ENCODE results near the gene GRIP1. TPM values are rescaled to one million over a fixed set of nuclear protein-coding genes. Genes with fewer than 3 reads are reported as not detected.
A peak's percentile ranks its signal among the peaks of the same experiment; 100 is the strongest.

The GRIP1 gene
- total and polyA plus RNA-seq, 2 of the 4 experiments (the other 2 are of a cell fraction): under 0.01 to 0.07 TPM

DNA sequence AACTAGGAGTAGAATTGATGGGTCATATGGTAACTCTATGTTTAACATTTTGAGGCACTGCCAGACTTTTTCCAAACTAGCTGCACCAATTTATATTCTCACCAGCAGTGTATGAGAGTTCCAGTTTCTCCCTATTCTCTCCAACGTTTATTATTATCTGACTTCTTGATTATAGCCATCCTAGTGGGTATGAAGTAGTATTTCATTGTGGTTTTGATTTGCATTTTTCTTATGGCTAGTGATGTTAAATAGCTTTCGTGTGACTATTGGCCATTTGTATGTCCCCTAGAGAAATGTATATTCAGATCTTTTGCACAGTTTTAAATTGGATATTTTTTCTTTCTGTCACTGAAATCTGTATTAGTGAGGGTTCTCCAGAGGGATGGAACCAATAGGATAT lies 338.7 kb downstream of the GRIP1 start:
- no TSS peak for BruUV-seq (replicated peaks)
- ChIA-PET POLR2A (ENCODE audit: unreplicated experiment) (no interaction called here), CTCF (no interaction called here)
- Histone ChIP-seq H2BK120ac (ENCODE audit: low read depth, low read length) (no peak overlapping the region), H4K8ac (ENCODE audit: low read depth in 2 of 2, low read length in 2 of 2) (no peak overlapping the region), H2BK5ac (ENCODE audit: low read depth, low read length, poor library complexity, severe bottlenecking) (no peak overlapping the region), H3K27me3 (ENCODE audit: control insufficient read depth, insufficient read depth, low read length) (no peaks in the 10 kb centered on the region), H3K36me3 (ENCODE audit: control insufficient read depth, insufficient read depth, low read length) (peaks cover 8% of the 10 kb centered on the region), H3K4me1 (ENCODE audit: control insufficient read depth, insufficient read depth, low read length) (no peaks in the 10 kb centered on the region), H4K5ac (ENCODE audit: low read depth, low read length) (no peak overlapping the region), H2AFZ (replicated peaks; ENCODE audit: low read length, poor library complexity) (no peak overlapping the region), H3K14ac (replicated peaks; ENCODE audit: low read depth, low read length) (no peak overlapping the region), H3K9ac (ENCODE audit: low read depth, low read length) (no peak overlapping the region), H3K27ac (ENCODE audit: insufficient read depth, low read length) (no peak overlapping the region), H3K23ac (ENCODE audit: low read depth, low read length) (no peak overlapping the region), H2AK9ac (replicated peaks; ENCODE audit: low read depth, low read length, poor library complexity) (no peak overlapping the region), H2BK20ac (ENCODE audit: low read depth, low read length) (no peak overlapping the region), H3K9me3 (ENCODE audit: control insufficient read depth, insufficient read depth, low read length) (peaks cover 7% of the 10 kb centered on the region), H3K9me1 (ENCODE audit: insufficient read depth, low read length) (no peaks in the 10 kb centered on the region), H3K18ac (ENCODE audit: low read depth, low read length) (no peak overlapping the region), H4K91ac (ENCODE audit: insufficient read depth, low read depth, low read length) (no peak overlapping the region), H4K20me1 (ENCODE audit: insufficient read depth, low read length) (no peaks in the 10 kb centered on the region), H3K79me1 (ENCODE audit: low read depth in 1 of 2, low read length in 2 of 2) (no peaks in the 10 kb centered on the region), H3K4me2 (ENCODE audit: low read depth, low read length) (no peak overlapping the region), H3K4ac (ENCODE audit: low read depth, low read length) (no peak overlapping the region), H3K56ac (ENCODE audit: extremely low read depth, insufficient read depth, low read length) (no peak overlapping the region), H3K4me3 (ENCODE audit: insufficient read depth, low read depth, low read length) (no peak overlapping the region), H2BK15ac (ENCODE audit: low read depth, low read length) (no peak overlapping the region), H2AK5ac (ENCODE audit: low read depth, low read length) (no peak overlapping the region)
- dilution Hi-C loops (cut with HindIII; ENCODE audit: low sequenced_read_pairs, unreplicated experiment): no loop called here
- TF ChIP-seq MAFK (IDR thresholded peaks at IDR 0.05; ENCODE audit: low read depth, low read length): no peak
- TF ChIP-seq MXI1 (IDR thresholded peaks at IDR 0.05; ENCODE audit: borderline replicate concordance, low read depth, low read length): no peak
- intact Hi-C loops (cut with micrococcal nuclease): no loop called here
- in situ Hi-C loops (cut with MboI; ENCODE audit: low sequenced_read_pairs): no loop called here
- peak; percentile 59 for DNase-seq
- no peak; the same call in 1 of the 2 replicates for ATAC-seq (ENCODE audit: low read depth)
- no CpG with 5 or more reads among the region's 2 CpGs for WGBS, 2 experiments (ENCODE audit: extremely low coverage in 2 of 2, insufficient read length in 1 of 2)
